KOPT-K1 (cell line): Measurements from ENCODE around the gene ASB16.
"Not testable (repeated sequence)": the region's sequence is repeated elsewhere in the genome, so short reads cannot be mapped to it uniquely, and the experiment has no call there.

Source experiments
- H3K27ac ChIP-seq: fragments of 200-600 bp; sonication (generic); 2 replicates; pipeline ENCODE4 v1.5.1; 2016; ENCODE audit warnings: antibody characterized with exemption, mild to moderate bottlenecking, low read depth, low read length; ENCODE audit not compliant: poor library complexity, severe bottlenecking
- H3K36me3 ChIP-seq: fragments of 200-600 bp; sonication (generic); 2 replicates; pipeline ENCODE4 v1.5.1; 2017; ENCODE audit warnings: antibody characterized with exemption, mild to moderate bottlenecking, low read length, moderate library complexity; ENCODE audit not compliant: insufficient read depth
- H3K9me3 ChIP-seq: fragments of 200-600 bp; sonication (generic); 2 replicates; pipeline ENCODE4 v1.5.1; 2017; ENCODE audit warnings: antibody characterized with exemption, low read length, mild to moderate bottlenecking; ENCODE audit not compliant: insufficient read depth, poor library complexity, severe bottlenecking

Gene ASB16, protein sequence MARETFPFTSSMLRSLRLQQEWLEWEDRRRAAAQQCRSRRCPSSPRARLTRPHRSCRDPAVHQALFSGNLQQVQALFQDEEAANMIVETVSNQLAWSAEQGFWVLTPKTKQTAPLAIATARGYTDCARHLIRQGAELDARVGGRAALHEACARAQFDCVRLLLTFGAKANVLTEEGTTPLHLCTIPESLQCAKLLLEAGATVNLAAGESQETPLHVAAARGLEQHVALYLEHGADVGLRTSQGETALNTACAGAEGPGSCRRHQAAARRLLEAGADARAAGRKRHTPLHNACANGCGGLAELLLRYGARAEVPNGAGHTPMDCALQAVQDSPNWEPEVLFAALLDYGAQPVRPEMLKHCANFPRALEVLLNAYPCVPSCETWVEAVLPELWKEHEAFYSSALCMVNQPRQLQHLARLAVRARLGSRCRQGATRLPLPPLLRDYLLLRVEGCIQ

DNA sequence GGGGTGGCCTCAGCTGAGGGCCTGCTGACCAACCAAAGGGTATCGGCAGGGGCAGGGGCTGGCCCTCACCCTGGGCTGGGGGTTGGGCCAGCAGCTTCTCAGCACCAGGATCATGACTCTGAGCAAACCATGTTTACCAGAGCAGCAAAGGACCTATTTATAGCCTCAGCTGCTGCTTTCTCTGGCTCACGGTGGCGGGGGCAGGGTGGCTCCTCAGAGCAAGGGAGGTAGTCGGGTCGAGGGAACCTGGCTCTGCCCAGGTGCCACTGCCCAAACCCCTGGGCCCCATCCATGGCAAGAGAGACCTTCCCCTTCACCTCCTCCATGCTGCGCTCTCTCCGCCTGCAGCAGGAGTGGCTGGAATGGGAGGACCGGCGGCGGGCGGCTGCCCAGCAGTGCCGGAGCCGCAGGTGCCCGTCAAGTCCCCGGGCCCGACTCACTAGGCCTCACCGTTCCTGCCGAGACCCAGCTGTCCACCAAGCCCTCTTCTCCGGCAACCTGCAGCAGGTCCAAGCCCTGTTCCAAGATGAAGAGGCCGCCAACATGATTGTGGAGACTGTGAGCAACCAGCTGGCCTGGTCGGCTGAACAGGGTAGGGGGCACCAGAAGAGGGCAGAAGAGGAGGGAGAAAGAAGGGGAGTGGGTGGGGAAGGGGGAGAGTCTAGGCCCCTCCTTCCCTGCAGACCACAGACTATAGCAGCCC lies at the start of gene ASB16:
TSS of gene ASB16 (plus strand) at position 206 of the 703 bp plus-strand sequence. CDS start at position 292, 86 bp downstream.
- no peak within 1 kb of the TSS for H3K27ac ChIP-seq
- H3K9me3 ChIP-seq, result no peaks in the 10 kb centered on the region
- H3K36me3 ChIP-seq, result peaks cover 11% of the 10 kb centered on the region

DNA sequence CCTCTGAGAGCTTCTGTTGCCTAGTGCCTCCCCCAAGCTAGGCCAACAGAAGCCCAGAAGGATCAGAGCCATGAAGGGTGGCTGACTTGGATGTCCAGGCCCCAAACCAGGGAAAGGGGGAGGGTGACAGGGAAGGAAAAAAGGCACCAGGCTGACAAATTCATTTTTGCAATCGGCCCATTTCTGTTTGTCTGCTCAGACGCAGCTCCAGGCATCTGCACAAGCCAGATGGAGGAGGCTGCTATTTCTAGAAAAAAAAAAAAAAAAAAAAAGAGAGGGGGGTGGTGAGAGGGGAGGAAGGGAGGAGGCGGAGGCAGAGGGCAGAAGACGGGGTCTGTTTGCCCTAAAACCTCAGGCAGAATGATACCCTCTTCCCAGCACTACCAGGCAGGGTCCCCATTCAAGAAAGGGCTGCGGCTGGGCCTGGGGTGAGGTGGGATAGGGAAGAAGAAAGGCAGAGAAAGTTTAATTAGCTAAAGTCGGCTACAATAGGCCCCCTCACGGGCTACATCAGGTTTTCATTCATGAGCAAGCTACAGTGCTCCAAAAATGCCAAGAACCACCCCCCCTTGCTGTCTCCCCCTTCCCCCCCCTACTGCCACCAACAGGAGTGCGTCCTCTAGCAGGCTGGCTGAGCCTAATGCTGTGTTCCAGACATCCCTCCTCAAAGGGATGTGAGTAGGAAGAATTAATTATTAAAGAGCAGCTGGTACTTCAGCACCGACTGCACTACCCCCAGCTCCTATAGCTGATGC lies 49.5 kb upstream of the ASB16 start:
- Histone ChIP-seq H3K36me3 (no peaks in the 10 kb centered on the region), H3K9me3 (no peaks in the 10 kb centered on the region), H3K27ac (no peak overlapping the region)

DNA sequence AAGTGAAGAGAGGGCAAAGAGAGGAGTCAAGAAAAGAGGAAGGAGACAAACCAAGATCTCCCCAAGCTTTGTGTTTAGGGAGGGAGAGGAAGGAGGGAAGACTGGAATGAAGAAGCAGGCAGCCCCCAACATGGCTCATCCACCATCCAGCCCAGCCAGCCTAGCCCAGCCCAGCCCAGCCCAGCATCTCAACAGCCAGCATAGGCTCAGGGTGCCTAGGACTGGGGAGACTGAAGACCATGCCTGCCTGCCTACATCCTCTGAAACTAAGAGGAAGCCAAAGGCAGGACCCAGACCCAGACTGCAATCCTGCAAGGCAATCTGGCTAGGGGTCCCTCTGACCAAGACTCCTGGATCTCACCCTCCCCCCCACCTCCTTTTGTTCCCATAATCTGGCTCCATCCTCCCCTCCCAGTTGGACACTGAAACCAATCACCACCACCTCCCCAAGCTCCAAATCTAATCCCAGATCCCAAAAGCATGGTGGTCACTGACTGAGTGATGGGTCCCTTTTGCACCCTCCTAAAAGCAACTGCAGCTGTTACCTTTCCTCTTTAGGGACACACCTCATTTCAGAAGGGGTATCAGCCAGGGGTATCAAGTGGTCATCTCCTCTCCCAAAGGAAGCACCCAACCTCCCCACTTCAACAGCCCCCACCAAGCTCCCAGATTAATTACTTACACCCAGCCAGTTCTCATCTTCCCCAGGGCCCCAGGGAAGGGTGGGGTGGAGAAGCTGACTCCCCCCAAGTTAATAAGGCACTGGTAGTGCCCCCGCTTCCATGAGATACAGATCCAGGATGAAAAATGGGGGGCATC lies 48.3 kb upstream of the ASB16 start:
- Histone ChIP-seq H3K36me3 (no peaks in the 10 kb centered on the region), H3K9me3 (no peaks in the 10 kb centered on the region), H3K27ac (no peak overlapping the region)

DNA sequence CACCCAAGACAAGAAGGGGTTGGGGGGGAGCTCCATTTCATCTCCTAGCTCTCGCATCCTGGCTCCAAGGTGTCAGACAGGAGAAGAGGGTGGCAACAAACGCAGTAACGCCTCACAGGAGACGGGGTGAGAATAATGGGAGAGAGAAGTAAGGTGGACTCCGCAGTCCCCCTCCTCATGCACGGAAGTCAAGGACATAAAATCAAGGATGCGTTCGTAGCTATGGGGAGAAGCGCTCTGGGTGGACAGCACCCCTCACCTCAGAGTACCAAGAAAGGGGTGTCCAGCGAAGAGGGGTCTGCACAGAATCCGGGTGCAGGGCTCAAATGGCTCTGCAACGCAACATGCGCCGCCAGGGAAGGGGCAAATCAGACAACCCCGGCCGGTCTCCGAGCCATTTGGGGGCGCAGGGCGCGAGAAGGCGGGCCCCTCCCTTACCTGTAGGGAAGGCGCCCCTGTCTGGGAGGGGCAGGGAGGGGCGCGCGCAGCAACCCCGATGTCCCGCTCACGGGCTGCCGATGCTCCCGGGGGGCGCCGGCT lies 47.6 kb upstream of the ASB16 start:
- peak overlapping the region; percentile 23 for H3K27ac ChIP-seq
- no peaks in the 10 kb centered on the region for H3K36me3 ChIP-seq
- H3K9me3 ChIP-seq, result no peaks in the 10 kb centered on the region

DNA sequence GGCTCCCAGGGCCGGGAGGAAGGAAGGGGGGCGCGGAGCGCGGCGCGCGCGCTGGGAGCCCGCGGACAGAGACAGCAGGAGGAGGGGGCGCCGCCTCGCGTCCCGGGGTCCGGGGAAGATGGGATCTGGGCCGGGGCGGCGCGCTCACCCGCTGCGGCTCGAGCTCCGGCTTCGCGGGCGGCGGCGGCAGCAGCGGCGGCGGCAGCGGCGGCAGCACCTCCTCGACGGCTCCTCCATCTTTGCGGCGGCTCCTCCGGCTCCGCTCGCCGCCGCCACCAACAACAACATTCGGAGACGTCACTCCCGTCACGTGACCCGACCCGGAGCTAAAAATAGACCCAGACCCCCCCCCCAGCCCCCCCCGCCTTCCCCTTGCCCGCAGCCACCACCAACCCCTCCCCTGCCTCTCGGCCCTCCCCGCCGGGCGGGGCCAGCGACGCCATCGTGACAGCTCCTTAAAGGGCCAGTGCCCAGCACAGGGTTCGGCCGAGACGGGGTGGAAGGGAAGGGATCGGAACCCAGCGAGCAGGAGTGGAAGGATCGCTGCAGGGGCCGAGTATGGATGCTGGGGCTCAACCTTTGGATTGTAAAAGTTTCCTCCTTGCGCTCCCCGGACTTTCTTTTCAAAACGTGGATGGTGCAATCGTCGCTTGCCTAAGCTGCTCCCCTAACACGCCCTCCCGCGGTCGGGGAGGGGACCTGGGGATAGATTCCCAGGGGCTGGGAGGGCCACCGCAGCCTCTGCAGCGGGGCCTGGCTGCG lies 47.0 kb upstream of the ASB16 start, which contains the start of gene HDAC5:
TSS of gene HDAC5 (minus strand) at position 286 of the 762 bp plus-strand sequence. CDS start 6,126 bp downstream, outside the sequence.
- Histone ChIP-seq H3K9me3 (no peaks in the 10 kb centered on the region), H3K27ac (peak within 1 kb of the TSS; percentile 29), H3K36me3 (no peaks in the 10 kb centered on the region)

DNA sequence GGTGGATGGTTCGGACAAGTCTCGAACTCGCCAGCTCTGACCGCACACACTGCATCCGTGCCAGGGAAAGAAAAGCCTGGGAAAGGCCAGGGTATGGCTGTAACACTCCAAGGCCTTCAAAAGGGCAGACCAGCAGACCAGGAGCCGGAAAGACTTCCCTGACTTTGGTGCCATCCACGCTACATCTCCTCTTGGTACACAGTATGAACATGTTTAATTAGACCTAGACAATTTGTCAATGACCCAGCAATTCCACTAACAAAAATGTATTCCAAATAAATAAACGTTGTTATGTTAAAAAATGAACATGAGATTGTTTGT lies 46.4 kb upstream of the ASB16 start:
- Histone ChIP-seq H3K27ac (peak overlapping the region; percentile 29), H3K9me3 (no peaks in the 10 kb centered on the region), H3K36me3 (no peaks in the 10 kb centered on the region)

DNA sequence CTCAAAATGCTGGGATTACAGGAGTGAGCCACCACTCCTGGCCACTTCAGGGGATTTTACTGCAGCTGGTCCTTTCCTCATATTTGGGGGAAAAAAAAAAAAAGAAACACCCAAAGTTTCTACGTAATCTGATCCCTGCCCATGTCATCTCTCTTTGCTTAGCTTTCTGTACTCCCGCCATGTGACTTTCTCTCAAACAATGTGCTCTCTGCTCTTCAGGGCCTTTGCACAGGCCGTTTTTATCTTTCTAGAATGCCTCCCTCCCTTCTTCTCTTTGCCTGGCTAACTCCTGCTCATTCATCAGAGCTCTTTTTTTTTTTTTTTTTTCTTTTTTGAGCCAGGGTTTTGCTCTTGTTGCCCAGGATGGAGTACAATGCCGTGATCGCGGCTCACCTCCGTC lies 42.1 kb upstream of the ASB16 start:
- no peak overlapping the region for H3K27ac ChIP-seq
- H3K36me3 ChIP-seq, result no peaks in the 10 kb centered on the region
- no peaks in the 10 kb centered on the region for H3K9me3 ChIP-seq

DNA sequence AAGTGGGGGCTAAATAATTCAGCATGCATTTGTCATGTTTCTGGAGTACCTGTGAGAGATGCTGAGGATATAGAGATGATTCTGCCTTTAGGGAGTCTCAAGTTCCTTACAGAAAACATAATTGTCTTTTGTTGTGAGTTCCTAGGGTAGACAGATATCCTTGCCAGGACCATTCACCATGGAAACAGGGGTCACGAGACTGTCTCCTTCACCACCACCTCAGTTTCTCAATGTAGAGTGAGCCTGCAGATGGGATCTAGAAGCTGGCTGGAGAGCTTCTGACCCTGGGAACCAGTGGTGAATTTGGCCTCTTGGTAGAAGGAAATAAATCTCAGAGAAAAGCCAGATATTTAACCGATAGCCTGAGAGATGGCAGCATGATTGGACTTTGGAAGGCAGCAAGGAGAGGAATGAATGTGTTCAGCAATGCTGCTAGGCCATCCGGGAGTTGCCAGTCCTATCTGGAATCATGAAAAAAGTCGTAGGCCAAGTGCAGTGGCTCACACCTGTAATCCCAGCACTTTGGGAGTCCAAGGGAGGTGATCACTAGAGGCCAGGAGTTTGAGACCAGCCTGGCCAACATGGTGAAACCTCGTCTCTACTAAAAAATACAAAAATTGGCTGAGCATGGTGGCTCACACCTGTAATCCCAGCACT lies 39.7 kb upstream of the ASB16 start:
- H3K27ac ChIP-seq, result no peak overlapping the region
- no peaks in the 10 kb centered on the region for H3K36me3 ChIP-seq
- H3K9me3 ChIP-seq, result no peaks in the 10 kb centered on the region

DNA sequence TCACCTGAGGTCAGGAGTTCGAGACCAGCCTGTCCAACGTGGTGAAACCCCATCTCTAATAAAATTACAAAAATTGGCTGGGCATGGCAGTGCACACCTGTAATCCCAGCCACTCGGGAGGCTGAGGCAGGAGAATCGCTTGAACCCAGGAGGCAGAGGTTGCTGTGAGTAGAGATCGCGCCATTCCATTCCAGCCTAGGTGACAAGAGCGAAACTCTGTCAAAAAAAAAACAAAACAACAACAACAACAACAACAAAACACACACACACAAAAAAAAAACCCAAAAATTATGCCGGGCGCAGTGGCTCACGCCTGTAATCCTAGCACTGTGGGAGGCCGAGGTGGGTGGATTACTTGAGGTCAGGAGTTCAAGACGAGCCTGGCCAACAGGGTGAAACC lies 39.1 kb upstream of the ASB16 start:
- H3K36me3 ChIP-seq, H3K9me3 ChIP-seq, H3K27ac ChIP-seq: not testable (repeated sequence)

DNA sequence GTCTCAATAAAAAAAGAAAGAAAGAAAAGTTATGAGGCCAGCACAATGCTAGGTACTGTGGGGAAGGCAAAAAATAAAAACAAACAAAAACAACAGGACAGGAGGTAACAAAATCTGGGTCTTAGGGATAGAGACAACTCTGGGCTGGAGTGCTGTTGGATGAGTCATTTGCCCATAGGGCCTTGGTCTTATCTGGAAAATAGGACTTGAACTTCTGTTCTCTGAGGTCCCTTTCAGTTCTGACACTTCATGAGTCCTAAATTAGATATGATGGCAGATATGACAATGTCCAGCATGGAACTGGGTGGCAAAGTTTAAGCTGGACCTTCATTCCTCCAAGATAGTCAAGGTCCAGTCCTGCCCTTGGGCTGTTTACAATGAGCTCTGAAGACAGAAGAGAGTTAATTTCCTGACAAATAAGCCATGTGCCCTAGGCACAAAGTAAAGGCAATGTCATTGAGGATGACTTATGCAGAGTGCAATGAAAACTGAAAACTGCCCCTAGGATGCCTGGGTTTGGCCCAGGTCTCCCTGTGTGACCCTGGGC lies 38.2 kb upstream of the ASB16 start:
- no peaks in the 10 kb centered on the region for H3K36me3 ChIP-seq
- no peak overlapping the region for H3K27ac ChIP-seq
- H3K9me3 ChIP-seq, result no peaks in the 10 kb centered on the region

DNA sequence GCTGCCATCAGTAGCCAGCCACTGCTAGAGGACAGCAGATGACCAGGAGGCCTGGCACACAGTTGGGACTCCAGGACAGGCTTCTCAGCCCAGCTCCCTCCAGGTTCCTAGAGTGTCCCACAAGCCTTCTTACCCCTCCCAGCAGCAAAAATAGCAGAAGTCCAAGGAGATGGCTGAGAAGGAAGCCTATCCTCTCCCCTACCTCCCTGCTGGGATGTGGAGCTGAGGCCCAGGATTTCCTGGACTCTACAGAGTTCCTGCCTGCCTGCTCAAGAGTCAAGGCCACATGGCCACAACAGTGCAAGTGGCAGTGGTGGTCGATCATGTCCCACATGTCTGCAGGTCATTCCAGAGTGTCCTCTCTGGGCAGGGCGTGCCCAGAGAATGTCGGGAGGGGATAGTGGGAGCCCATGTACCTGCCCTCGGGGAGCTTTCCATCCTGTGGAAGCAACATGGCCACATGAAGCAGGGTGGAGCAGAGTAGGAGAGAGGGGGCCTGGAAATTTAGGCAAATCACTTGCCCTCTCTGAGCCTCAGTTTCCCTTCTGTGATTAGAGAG lies 36.5 kb upstream of the ASB16 start:
- no peak overlapping the region for H3K27ac ChIP-seq
- H3K36me3 ChIP-seq, result no peaks in the 10 kb centered on the region
- no peaks in the 10 kb centered on the region for H3K9me3 ChIP-seq

DNA sequence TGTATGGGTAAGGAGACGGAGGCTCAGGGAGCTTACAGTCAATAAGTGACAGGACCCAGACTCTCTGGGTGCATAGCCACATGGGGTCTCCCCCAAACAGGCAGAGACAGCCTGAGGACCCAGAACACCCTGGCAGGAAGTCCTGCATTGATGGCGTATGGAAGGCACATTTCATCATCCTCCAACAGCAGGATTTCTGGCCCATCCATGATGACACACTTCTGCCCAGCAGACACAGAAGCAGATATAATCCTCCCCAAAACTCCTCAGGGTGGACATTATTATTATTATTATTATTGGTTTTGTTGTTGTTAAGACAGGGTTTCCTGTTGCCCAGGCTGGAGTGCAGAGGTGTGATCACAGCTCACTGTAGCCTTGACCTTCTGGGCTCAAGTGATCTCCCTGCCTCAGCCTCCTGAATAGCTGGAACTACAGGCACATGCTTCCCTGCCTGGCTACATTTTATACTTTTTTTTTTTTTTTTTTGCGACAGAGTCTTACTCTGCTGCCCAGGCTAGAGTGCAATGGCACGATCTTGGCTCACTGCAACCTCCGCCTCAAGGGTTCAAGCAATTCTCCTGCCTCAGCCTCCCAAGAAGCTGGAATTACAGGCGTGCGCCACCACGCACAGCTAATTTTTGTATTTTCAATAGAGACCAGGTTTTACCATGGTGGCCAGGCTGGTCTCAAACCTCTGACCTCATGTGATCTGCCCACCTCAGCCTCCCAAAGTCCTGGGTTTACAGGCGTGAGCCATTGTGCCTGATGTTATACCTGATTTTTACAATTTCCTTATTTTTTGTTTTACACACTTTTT lies 35.5 kb upstream of the ASB16 start:
- H3K27ac ChIP-seq, result no peak overlapping the region
- no peaks in the 10 kb centered on the region for H3K36me3 ChIP-seq
- no peaks in the 10 kb centered on the region for H3K9me3 ChIP-seq
